Liver (tissue), 9 donors: ENCODE results near the gene FCRL5. TPM values are rescaled to one million over a fixed set of nuclear protein-coding genes. Genes with fewer than 3 reads are reported as not detected.

Source experiments
- DNase-seq: peaks from one replicate; pipeline ENCODE4 v3.0.0-alpha.2; 2017; ENCODE audit warnings: low spot score
- H3K27ac ChIP-seq, 2 donors: one replicate each; pipeline ENCODE4 v1.7.0; 2013; ENCODE audit warnings: inconsistent platforms in 2 of 2, low read length in 2 of 2, control low read depth in 1 of 2, low read depth in 1 of 2, mild to moderate bottlenecking in 1 of 2
- H3K27me3 ChIP-seq, 4 donors: one replicate each; pipeline versions ENCODE4 v1.6.1 to v1.7.0; 2013; ENCODE audit warnings: low read length in 3 of 4, inconsistent platforms in 1 of 4, mild to moderate bottlenecking in 1 of 4, moderate library complexity in 1 of 4; ENCODE audit not compliant: control insufficient read depth in 4 of 4, insufficient read depth in 4 of 4
- H3K36me3 ChIP-seq, 4 donors: one replicate each; pipeline versions ENCODE4 v1.6.1 to v1.7.0; 2013; ENCODE audit warnings: low read length in 3 of 4, mild to moderate bottlenecking in 3 of 4, low read depth in 1 of 4, moderate library complexity in 1 of 4; ENCODE audit not compliant: control insufficient read depth in 4 of 4, insufficient read depth in 3 of 4
- H3K4me1 ChIP-seq, 4 donors: one replicate each; pipeline versions ENCODE4 v1.6.1 to v1.7.0; 2013; ENCODE audit warnings: low read length in 3 of 4, mild to moderate bottlenecking in 3 of 4, moderate library complexity in 1 of 4; ENCODE audit not compliant: control insufficient read depth in 4 of 4, insufficient read depth in 4 of 4
- H3K4me3 ChIP-seq, 3 donors: one replicate each; pipeline versions ENCODE4 v1.6.1 to v1.7.0; 2013; ENCODE audit warnings: low read length in 3 of 3, control low read depth in 1 of 3, low read depth in 1 of 3, mild to moderate bottlenecking in 1 of 3
- H3K9ac ChIP-seq, 2 donors: one replicate each; pipeline ENCODE4 v1.7.0; 2013; ENCODE audit warnings: low read length in 2 of 2, mild to moderate bottlenecking in 2 of 2, moderate library complexity in 2 of 2, control low read depth in 1 of 2, low read depth in 1 of 2
- H3K9me3 ChIP-seq, 4 donors: one replicate each; pipeline versions ENCODE4 v1.6.1 to v1.7.0; 2013; ENCODE audit warnings: low read length in 3 of 4; ENCODE audit not compliant: control insufficient read depth in 4 of 4
- EGR1 ChIP-seq, 2 donors: IDR thresholded peaks; 2 replicates each; pipeline ENCODE4 v1.6.1; 2016 to 2018; ENCODE audit warnings: antibody characterized with exemption in 2 of 2, low read depth in 2 of 2
- FOXA1 ChIP-seq: IDR thresholded peaks from 2 replicates; pipeline ENCODE4 v1.6.1; 2016; ENCODE audit warnings: antibody characterized with exemption
- FOXA2 ChIP-seq: IDR thresholded peaks from 2 replicates; pipeline ENCODE4 v1.6.1; 2016; ENCODE audit warnings: antibody characterized with exemption
- GABPA ChIP-seq, 2 donors: IDR thresholded peaks in 1 of 2; conservative IDR thresholded peaks in 1 of 2; 2 replicates each; pipeline ENCODE4 v1.6.1; 2016; ENCODE audit warnings: antibody characterized with exemption in 2 of 2, mild to moderate bottlenecking in 1 of 2, moderate library complexity in 1 of 2
- HNF4A ChIP-seq, 2 donors: conservative IDR thresholded peaks; 2 replicates each; pipeline ENCODE4 v1.6.1; 2016; ENCODE audit warnings: antibody characterized with exemption in 2 of 2, mild to moderate bottlenecking in 2 of 2
- HNF4G ChIP-seq: IDR thresholded peaks from 2 replicates; pipeline ENCODE4 v1.6.1; 2016; ENCODE audit warnings: antibody characterized with exemption
- JUND ChIP-seq, 2 donors: IDR thresholded peaks; 2 replicates each; pipeline ENCODE4 v1.6.1; 2016; ENCODE audit warnings: antibody characterized with exemption in 2 of 2
- NR2F2 ChIP-seq: IDR thresholded peaks from 2 replicates; pipeline ENCODE4 v1.6.1; 2016; ENCODE audit warnings: antibody characterized with exemption
- RAD21 ChIP-seq, 2 donors: IDR thresholded peaks; 2 replicates each; pipeline ENCODE4 v1.6.1; 2016; ENCODE audit warnings: antibody characterized with exemption in 2 of 2, mild to moderate bottlenecking in 2 of 2
- RXRA ChIP-seq, 2 donors: IDR thresholded peaks; 2 replicates each; pipeline ENCODE4 v1.6.1; 2017 to 2018; ENCODE audit warnings: antibody characterized with exemption in 2 of 2, mild to moderate bottlenecking in 1 of 2
- SP1 ChIP-seq: IDR thresholded peaks from 2 replicates; pipeline ENCODE4 v1.6.1; 2018; ENCODE audit warnings: antibody characterized with exemption, mild to moderate bottlenecking
- TAF1 ChIP-seq: conservative IDR thresholded peaks from 2 replicates; pipeline ENCODE4 v1.6.1; 2016; ENCODE audit warnings: antibody characterized with exemption, mild to moderate bottlenecking
- YY1 ChIP-seq: IDR thresholded peaks from 2 replicates; pipeline ENCODE4 v1.6.1; 2016; ENCODE audit warnings: antibody characterized with exemption, mild to moderate bottlenecking
- polyA plus RNA-seq, 2 donors: library from polyadenylated mRNA; stranded (reverse) in 1 of 2; unstranded in 1 of 2; fragments of 200-250 nt in 1 of 2; fragments of >200 nt in 1 of 2; fragmentation: Nextera tagmentation in 1 of 2; extraction: Ambion mirVana in 1 of 2; gene quantifications; one replicate each; pipeline versions ENCODE4 v1.2.1 to v1.2.3, GENCODE V29; 2013 to 2015
- total RNA-seq, 2 donors: library from RNA; depleted of rRNA; stranded (reverse); fragments of >200 nt; gene quantifications; one replicate each; pipeline ENCODE4 v1.2.3, GENCODE V29; 2014
- TF ChIP-seq, protein P1 (sequence below): IDR thresholded peaks from 2 replicates; pipeline ENCODE4 v1.6.1; 2016; ENCODE audit warnings: antibody characterized with exemption
- TF ChIP-seq, protein P2 (sequence below): fragments of 150-350 bp; IDR thresholded peaks from 2 replicates; pipeline ENCODE4 v1.5.1; 2017; ENCODE audit warnings: improper control_type of control experiment, low read depth, low read length; ENCODE audit not compliant: missing input control
- TF ChIP-seq, protein P3 (sequence below): IDR thresholded peaks from 2 replicates; pipeline ENCODE4 v1.6.1; 2016; ENCODE audit warnings: antibody characterized with exemption, mild to moderate bottlenecking
- TF ChIP-seq, protein P4 (sequence below): IDR thresholded peaks from 2 replicates; pipeline ENCODE4 v1.6.1; 2016; ENCODE audit warnings: antibody characterized with exemption
- TF ChIP-seq, protein P5 (sequence below): IDR thresholded peaks from 2 replicates; pipeline ENCODE4 v1.6.1; 2016; ENCODE audit warnings: antibody characterized with exemption
- donor health status: healthy.
- donor health status: healthy.
- donor health status: healthy.
- donor health status: healthy.
- donor health status: healthy.

The FCRL5 gene
- total and polyA plus RNA-seq, 4 donors = 0.10 to 0.72 (median 0.52) TPM

DNA sequence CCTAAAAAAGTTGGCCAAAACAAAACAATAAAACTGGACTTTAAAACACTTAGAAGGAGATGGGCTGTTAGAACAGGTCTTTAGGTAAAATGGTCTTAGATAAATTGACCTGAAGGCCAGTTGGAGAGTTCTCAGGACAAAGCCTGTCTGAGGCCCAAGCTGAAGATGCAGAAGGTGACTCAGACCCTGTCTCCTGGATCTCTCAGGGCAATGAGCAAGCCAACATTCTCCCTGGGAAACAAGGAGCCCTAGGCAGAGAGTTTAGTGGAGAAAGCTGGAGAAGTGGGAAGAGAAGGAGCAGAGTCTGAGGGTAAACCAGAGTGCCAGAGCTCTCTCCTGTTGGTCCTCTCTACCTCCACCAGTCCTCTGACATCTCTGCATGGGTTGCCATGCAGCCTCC lies 70.1 kb downstream of the FCRL5 start:
- Histone ChIP-seq H3K27ac (no peak overlapping the region), H3K4me1 (no peaks in the 10 kb centered on the region), H3K9ac (no peak overlapping the region), H3K4me3 (no peak overlapping the region), H3K36me3 (no peaks in the 10 kb centered on the region), H3K9me3 (no peaks in the 10 kb centered on the region), H3K27me3 (no peaks in the 10 kb centered on the region)
- no peak for TF ChIP-seq GABPA (IDR thresholded peaks at IDR 0.05 in 1 of 2, conservative IDR thresholded peaks at IDR 0.05 in 1 of 2)
- TF ChIP-seq, protein P1, sequence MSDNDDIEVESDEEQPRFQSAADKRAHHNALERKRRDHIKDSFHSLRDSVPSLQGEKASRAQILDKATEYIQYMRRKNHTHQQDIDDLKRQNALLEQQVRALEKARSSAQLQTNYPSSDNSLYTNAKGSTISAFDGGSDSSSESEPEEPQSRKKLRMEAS = no peak
- no peak for TF ChIP-seq RAD21 (IDR thresholded peaks at IDR 0.05)
- TF ChIP-seq, protein P2, sequence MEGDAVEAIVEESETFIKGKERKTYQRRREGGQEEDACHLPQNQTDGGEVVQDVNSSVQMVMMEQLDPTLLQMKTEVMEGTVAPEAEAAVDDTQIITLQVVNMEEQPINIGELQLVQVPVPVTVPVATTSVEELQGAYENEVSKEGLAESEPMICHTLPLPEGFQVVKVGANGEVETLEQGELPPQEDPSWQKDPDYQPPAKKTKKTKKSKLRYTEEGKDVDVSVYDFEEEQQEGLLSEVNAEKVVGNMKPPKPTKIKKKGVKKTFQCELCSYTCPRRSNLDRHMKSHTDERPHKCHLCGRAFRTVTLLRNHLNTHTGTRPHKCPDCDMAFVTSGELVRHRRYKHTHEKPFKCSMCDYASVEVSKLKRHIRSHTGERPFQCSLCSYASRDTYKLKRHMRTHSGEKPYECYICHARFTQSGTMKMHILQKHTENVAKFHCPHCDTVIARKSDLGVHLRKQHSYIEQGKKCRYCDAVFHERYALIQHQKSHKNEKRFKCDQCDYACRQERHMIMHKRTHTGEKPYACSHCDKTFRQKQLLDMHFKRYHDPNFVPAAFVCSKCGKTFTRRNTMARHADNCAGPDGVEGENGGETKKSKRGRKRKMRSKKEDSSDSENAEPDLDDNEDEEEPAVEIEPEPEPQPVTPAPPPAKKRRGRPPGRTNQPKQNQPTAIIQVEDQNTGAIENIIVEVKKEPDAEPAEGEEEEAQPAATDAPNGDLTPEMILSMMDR = no peak
- TF ChIP-seq, protein P3, sequence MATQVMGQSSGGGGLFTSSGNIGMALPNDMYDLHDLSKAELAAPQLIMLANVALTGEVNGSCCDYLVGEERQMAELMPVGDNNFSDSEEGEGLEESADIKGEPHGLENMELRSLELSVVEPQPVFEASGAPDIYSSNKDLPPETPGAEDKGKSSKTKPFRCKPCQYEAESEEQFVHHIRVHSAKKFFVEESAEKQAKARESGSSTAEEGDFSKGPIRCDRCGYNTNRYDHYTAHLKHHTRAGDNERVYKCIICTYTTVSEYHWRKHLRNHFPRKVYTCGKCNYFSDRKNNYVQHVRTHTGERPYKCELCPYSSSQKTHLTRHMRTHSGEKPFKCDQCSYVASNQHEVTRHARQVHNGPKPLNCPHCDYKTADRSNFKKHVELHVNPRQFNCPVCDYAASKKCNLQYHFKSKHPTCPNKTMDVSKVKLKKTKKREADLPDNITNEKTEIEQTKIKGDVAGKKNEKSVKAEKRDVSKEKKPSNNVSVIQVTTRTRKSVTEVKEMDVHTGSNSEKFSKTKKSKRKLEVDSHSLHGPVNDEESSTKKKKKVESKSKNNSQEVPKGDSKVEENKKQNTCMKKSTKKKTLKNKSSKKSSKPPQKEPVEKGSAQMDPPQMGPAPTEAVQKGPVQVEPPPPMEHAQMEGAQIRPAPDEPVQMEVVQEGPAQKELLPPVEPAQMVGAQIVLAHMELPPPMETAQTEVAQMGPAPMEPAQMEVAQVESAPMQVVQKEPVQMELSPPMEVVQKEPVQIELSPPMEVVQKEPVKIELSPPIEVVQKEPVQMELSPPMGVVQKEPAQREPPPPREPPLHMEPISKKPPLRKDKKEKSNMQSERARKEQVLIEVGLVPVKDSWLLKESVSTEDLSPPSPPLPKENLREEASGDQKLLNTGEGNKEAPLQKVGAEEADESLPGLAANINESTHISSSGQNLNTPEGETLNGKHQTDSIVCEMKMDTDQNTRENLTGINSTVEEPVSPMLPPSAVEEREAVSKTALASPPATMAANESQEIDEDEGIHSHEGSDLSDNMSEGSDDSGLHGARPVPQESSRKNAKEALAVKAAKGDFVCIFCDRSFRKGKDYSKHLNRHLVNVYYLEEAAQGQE = no peak
- no peak for TF ChIP-seq HNF4A (conservative IDR thresholded peaks at IDR 0.05)
- TF ChIP-seq RXRA (IDR thresholded peaks at IDR 0.05) = no peak
- no peak for TF ChIP-seq FOXA1
- TF ChIP-seq TAF1 = no peak
- no peak for TF ChIP-seq YY1
- no peak for TF ChIP-seq NR2F2
- TF ChIP-seq HNF4G = no peak
- TF ChIP-seq, protein P4, sequence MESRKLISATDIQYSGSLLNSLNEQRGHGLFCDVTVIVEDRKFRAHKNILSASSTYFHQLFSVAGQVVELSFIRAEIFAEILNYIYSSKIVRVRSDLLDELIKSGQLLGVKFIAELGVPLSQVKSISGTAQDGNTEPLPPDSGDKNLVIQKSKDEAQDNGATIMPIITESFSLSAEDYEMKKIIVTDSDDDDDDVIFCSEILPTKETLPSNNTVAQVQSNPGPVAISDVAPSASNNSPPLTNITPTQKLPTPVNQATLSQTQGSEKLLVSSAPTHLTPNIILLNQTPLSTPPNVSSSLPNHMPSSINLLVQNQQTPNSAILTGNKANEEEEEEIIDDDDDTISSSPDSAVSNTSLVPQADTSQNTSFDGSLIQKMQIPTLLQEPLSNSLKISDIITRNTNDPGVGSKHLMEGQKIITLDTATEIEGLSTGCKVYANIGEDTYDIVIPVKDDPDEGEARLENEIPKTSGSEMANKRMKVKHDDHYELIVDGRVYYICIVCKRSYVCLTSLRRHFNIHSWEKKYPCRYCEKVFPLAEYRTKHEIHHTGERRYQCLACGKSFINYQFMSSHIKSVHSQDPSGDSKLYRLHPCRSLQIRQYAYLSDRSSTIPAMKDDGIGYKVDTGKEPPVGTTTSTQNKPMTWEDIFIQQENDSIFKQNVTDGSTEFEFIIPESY = no peak
- TF ChIP-seq, protein P5, sequence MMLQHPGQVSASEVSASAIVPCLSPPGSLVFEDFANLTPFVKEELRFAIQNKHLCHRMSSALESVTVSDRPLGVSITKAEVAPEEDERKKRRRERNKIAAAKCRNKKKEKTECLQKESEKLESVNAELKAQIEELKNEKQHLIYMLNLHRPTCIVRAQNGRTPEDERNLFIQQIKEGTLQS = no peak
- no peak for TF ChIP-seq SP1
- no peak for TF ChIP-seq FOXA2
- TF ChIP-seq JUND (IDR thresholded peaks at IDR 0.05) = no peak
- no peak for TF ChIP-seq EGR1 (IDR thresholded peaks at IDR 0.05; ENCODE audit: low read depth in 2 of 2)
- no peak for DNase-seq
